Naive B cell (primary cell): ENCODE measurements around the gene AJM1. TPM values are rescaled to one million over a fixed set of nuclear protein-coding genes. Genes with fewer than 3 reads are reported as not detected.
"Not testable (repeated sequence)": the region's sequence is repeated elsewhere in the genome, so short reads cannot be mapped to it uniquely, and the experiment has no call there.

Experiments used
- ATAC-seq, 2 donors: fragments of 150-1000 bp; cut with Tn5 transposase; 2 replicates each; pipeline ENCODE4 v1.10.0; 2021; ENCODE audit warnings: low read depth in 2 of 2, mild to moderate bottlenecking in 2 of 2, moderate library complexity in 2 of 2
- DNase-seq: peaks from one replicate; pipeline ENCODE4 v3.0.0; 2022
- H3K27ac Mint-ChIP-seq, 6 donors: one replicate each; pipeline ENCODE4 v1.8.0; 2020 to 2022; ENCODE audit warnings: mild to moderate bottlenecking in 6 of 6, mixed read lengths in 6 of 6, moderate library complexity in 5 of 6, inconsistent platforms in 2 of 6
- H3K27me3 Mint-ChIP-seq, 3 donors: one replicate each; pipeline ENCODE4 v1.8.0; 2021 to 2022; ENCODE audit warnings: mixed read lengths in 3 of 3, mild to moderate bottlenecking in 1 of 3
- H3K36me3 Mint-ChIP-seq, 2 donors: one replicate each; pipeline ENCODE4 v1.8.0; 2020 to 2022; ENCODE audit warnings: mixed read lengths in 2 of 2, inconsistent platforms in 1 of 2, mild to moderate bottlenecking in 1 of 2
- H3K4me1 Mint-ChIP-seq, 3 donors: one replicate each; pipeline ENCODE4 v1.8.0; 2020 to 2022; ENCODE audit warnings: mixed read lengths in 3 of 3, inconsistent platforms in 1 of 3, mild to moderate bottlenecking in 1 of 3, moderate library complexity in 1 of 3
- H3K4me3 Mint-ChIP-seq, 8 donors: one replicate each; pipeline ENCODE4 v1.8.0; 2020 to 2022; ENCODE audit warnings: mild to moderate bottlenecking in 8 of 8, mixed read lengths in 8 of 8, moderate library complexity in 8 of 8, inconsistent platforms in 2 of 8
- H3K9me3 Mint-ChIP-seq, 7 donors: one replicate each; pipeline ENCODE4 v1.8.0; 2020 to 2022; ENCODE audit warnings: mixed read lengths in 7 of 7, mild to moderate bottlenecking in 5 of 7, inconsistent platforms in 2 of 7, moderate library complexity in 1 of 7
- polyA plus RNA-seq, 6 donors: library from polyadenylated mRNA; unstranded; fragments of 300-500 nt; fragmentation: Illumina TruSeq; gene quantifications; one replicate each; pipeline ENCODE4 v1.2.3, GENCODE V29; 2021; ENCODE audit warnings: low read depth in 6 of 6

The AJM1 gene
- polyA plus RNA-seq, 6 donors from 2014 or later: 0.08 TPM; not detected in 5

DNA sequence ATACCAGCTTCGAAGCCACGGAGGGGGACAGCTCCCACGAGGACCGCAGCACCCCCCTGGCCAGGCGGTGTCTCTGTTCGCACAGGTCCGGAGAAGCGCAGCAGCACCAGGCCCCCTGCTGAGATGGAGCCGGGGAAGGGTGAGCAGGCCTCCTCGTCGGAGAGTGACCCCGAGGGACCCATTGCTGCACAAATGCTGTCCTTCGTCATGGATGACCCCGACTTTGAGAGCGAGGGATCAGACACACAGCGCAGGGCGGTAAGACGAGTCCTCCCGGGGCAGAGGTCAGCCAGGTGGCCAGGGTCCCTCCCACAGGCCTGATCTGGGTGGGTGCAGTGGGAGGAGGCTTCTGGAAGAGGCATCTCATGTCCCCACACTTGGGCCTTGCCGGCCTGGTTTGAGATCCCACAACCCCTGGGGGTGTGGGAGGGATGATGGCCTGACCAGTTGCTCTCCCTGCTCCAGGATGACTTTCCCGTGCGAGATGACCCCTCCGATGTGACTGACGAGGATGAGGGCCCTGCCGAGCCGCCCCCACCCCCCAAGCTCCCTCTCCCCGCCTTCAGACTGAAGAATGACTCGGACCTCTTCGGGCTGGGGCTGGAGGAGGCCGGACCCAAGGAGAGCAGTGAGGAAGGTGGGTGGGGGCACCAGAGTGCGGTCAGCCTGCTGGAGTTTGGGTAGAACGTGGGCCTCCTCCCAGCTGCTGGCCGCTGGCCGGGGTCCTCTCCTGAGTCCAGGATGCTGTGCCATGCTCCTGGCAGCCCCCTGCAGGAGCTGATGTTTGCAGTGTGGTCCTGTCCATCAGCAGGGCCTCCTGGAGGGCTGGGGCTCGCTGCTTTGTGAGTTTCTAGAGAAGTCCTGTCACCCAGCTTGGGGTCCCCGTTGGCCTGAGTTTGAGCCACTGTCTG lies 2.8 kb upstream of the AJM1 start:
- H3K9me3 Mint-ChIP-seq: no peaks in the 10 kb centered on the region
- H3K27me3 Mint-ChIP-seq: peaks cover 0 to 9% (median 0%) of the 10 kb centered on the region in 3 donors
- ATAC-seq (no peak), DNase-seq (no peak)
- H3K4me1 Mint-ChIP-seq: peaks cover 8 to 22% (median 9%) of the 10 kb centered on the region in 3 donors
- peak overlapping the region in 2 of 8 donors; percentile 59 to 65 for H3K4me3 Mint-ChIP-seq
- no peak overlapping the region for H3K27ac Mint-ChIP-seq
- H3K36me3 Mint-ChIP-seq: peaks cover 0 to 8% of the 10 kb centered on the region in 2 donors

DNA sequence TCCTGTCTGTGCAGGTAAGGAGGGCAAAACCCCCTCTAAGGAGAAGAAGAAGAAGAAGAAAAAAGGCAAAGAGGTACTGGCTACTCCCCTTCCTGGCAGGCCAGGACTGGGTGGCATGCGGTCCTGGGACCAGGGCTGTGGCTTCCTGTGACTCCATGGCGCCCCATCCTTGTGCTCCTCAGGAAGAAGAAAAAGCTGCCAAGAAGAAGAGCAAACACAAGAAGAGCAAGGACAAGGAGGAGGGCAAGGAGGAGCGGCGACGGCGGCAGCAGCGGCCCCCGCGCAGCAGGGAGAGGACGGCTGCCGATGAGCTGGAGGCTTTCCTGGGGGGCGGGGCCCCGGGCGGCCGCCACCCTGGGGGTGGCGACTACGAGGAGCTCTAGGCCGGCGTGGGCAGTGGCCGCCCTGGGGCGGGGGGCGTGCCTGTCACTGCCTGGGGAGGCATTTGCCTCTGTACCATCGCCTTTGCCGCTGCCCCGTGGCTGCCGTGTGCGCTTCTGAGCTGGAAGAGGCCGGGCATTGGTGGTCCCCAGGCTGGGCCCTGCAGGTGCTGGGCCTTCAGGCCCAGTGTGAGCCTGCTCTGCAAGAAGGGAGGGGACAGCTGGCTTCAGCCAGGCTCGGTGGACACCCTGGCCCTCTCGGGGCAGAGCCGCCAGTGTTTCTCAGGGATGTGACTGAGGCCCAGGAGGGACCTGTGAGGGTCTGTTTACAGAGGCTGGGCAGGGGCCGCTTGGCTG lies 2.0 kb upstream of the AJM1 start:
- Mint-ChIP-seq H3K4me1 (peaks cover 8 to 22% (median 9%) of the 10 kb centered on the region in 3 donors), H3K36me3 (peaks cover 0 to 8% of the 10 kb centered on the region in 2 donors), H3K27me3 (peaks cover 0 to 9% (median 0%) of the 10 kb centered on the region in 3 donors), H3K27ac (peak overlapping the region in 2 of 6 donors; percentile 66 to 87), H3K4me3 (peak overlapping the region in 3 of 8 donors; percentile 49 to 65 (median 59)), H3K9me3 (no peaks in the 10 kb centered on the region)
- DNase-seq (no peak), ATAC-seq (no peak)

DNA sequence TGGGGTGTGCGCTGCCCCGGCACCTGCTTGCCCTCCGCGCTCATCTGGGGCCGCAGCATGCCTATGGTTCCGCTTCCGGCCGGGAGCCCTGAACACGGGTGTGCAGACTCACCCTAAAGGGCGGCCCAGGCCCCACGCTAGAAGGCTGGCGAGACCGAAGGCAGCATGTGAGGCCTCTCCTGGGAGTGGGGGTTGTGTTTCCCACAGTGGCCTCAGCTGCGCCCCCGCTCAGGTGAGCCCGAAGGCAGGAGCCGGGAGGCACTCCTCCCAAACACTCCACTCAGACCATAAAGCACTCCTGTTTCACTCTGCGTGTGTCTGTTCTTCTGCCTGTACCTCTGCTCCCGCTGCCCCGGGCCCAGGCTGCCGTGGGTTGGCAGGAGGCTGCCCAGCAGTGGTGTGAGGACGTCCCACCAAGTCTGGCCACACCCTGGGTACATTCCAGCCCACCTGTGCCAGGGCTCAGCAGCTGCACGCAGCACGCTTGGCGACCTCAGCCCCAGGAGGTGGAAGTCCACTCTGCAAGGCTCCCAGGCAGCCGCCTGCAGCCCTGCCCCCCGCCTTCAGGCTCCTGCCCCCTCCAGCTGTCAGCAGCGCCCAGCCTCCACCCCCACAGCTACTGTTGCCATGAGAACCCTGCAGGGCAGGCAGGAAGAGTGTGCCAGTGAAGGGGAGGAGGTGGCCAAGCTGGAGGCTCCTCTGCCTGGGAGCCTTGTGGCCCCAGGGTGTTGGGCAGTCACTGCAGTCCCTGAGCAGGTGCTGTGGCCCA lies 1.2 kb upstream of the AJM1 start:
- ATAC-seq (no peak), DNase-seq (no peak)
- H3K4me3 Mint-ChIP-seq: peak overlapping the region in 3 of 8 donors; percentile 12 to 88 (median 22)
- no peaks in the 10 kb centered on the region for H3K9me3 Mint-ChIP-seq
- H3K36me3 Mint-ChIP-seq: peaks cover 0 to 8% of the 10 kb centered on the region in 2 donors
- no peak overlapping the region for H3K27ac Mint-ChIP-seq
- H3K4me1 Mint-ChIP-seq: peaks cover 8 to 22% (median 9%) of the 10 kb centered on the region in 3 donors
- H3K27me3 Mint-ChIP-seq: peaks cover 0 to 9% (median 0%) of the 10 kb centered on the region in 3 donors

DNA sequence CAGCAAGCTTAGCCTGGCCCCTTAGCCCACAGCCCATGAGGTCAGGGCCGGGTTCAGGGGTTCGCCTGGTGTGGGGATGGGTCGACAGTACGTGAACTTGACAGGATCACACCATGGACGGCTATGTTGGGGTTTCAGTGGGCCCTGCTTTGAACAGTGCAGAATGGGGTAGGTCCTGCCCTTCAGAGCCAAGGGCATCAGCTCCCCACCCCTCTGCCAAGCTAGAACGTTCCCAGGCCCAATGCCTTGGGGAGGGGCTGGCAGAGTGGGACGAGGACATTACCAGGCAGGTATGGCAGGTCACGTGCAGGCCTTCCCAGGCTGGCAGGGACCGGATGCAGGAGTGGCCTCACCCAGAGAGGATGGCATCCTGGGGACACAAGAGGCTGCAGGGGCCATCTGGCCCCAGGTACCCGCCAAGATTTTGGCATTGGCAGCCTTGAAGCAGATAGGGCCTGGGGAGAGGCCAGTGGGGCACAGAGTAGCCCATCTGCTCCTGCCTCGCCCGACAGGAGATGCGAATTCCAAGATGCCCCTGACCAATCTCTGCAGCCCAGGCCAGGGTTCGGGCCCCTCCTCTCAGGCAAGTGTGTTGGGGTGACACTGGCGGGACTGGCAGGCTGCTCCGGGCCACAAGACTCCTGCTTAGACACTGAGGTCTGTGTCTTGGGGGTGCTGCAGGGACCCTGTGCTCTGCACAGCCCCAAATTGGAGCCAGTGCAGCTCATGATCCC lies 465 bp upstream of the AJM1 start:
- H3K27me3 Mint-ChIP-seq: peaks cover 0 to 14% (median 0%) of the 10 kb centered on the region in 3 donors
- H3K9me3 Mint-ChIP-seq, DNase-seq, ATAC-seq, H3K36me3 Mint-ChIP-seq: not testable (repeated sequence)
- peaks cover 8 to 27% (median 9%) of the 10 kb centered on the region in 3 donors for H3K4me1 Mint-ChIP-seq
- H3K27ac Mint-ChIP-seq: peak overlapping the region in 2 of 6 donors; percentile 75 to 92
- peak overlapping the region; percentile 74 to 92 (median 88) for H3K4me3 Mint-ChIP-seq

DNA sequence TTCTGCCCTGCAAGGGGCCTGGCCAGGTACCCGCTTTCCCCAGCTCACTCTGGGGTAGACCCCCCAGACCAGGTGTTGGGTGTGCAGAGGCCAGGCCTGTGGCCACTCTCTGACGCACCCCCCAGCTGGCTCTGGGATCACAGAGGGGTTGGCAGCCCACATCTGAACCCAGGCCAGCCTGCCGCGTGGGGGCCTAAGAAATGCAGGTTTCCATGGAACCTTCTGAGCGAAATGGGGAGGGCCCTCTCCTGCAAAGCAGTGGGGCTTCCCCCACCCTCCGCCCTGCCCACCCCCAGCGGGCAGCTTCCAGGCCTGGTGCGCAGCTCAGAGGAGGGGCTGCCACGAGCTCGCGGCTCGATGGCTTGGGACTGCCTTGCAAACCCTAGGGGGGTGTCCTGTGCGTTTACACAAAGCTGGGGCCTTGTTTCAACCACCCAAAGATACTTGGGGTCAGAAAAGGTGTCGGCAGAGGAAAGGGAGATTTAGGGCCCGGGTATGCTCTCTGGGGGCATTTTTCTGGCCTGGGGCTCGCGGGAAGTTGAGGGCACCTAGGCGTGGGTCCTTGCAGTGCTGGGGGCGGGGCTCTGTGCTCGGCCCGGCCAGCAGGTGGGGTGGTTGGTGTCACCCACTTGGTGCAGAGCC lies 1.0 kb downstream of the AJM1 start:
- peak overlapping the region in 4 of 6 donors; percentile 26 to 88 (median 41) for H3K27ac Mint-ChIP-seq
- DNase-seq, H3K9me3 Mint-ChIP-seq, ATAC-seq, H3K36me3 Mint-ChIP-seq: not testable (repeated sequence)
- peak overlapping the region; percentile 57 to 89 (median 81) for H3K4me3 Mint-ChIP-seq
- peaks cover 15 to 36% (median 18%) of the 10 kb centered on the region in 3 donors for H3K4me1 Mint-ChIP-seq
- peaks cover 0 to 22% (median 10%) of the 10 kb centered on the region in 3 donors for H3K27me3 Mint-ChIP-seq

DNA sequence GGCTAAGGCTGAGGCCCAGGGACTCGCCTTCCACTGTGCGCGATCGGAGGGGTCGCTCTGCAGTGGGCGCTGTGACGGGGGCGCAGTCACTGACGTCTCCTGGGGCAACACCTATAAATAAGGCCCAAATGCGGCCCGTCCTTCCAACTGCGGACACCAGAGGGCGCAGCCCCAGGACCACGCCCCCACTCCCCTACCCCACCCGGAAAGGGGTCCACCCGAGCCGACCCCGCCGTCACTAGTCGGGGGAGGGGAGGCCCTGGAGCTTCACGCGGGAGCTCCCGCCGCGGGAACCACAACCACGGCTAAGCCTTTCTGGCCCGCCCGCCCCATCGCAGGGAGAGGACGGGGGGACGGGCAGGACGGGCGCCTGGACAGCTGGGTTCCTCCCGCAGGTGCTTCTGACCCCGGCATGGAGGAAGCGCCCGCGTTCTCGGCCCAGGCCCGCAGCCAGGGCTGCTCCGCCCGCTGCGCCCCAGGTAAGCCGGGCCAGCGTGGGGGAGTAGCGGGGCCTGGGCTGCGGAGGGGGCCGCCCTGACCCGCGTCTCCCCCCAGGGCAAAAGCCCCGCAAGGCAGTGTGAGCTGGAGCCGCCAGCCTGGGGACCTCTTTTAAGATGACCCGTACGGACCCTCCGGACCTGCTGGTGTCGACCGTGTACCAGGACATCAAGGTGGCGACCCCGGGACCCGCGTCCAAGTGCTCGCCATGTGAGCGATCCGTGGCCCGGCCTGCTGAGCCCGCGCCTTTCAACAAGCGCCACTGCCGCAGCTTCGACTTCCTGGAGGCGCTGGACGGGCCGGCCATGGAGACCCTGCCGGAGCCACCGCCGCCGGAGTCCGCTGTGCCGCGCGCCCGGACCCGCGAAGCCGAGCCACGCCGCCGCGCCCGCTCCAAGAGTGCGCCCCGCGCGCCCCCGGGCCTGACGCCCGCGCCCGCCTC lies 1.8 kb downstream of the AJM1 start:
- DNase-seq: peak; percentile 60
- peak overlapping the region; percentile 57 to 89 (median 81) for H3K4me3 Mint-ChIP-seq

DNA sequence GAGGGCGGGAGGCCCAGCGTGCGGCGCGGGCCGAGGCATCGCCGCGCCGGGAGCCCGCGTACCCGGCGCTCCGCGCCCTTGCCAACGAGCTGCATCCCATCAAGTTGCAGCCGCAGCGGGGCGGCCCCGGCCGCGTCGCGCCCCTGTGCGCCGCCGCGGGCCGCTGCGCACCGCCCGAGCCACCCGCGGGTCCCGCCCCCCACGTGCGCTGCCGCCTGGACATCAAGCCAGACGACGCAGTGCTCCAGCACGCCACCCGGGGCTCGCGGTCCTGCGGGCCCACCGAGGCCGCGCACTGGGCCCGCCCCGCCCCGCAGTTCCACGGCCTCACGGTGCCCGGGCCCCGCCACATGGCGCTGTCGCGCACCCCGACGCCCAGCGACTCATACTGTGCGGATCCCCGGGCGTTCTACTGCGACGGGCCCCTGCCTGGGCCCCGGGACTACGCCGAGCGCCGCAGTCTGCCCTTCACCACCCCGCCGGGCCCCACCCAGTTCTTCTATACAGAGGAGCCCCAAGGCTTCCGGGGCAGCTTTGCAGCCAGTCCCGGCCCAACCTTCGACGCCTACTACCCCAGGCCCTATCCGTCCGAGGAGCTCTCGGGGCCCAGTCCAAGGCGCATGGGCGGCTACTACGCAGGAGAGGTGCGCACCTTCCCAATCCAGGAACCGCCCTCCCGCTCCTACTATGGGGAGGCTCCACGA lies 2.6 kb downstream of the AJM1 start:
- Mint-ChIP-seq H3K27me3 (peaks cover 4 to 22% (median 10%) of the 10 kb centered on the region in 3 donors), H3K9me3 (peaks cover 0 to 2% (median 0%) of the 10 kb centered on the region in 7 donors), H3K36me3 (peaks cover 0 to 5% of the 10 kb centered on the region in 2 donors), H3K27ac (peak overlapping the region in 3 of 6 donors; percentile 57 to 74 (median 74)), H3K4me1 (peaks cover 17 to 44% (median 20%) of the 10 kb centered on the region in 3 donors), H3K4me3 (peak overlapping the region in 5 of 8 donors; percentile 9 to 61 (median 44))
- DNase-seq (no peak), ATAC-seq (no peak)

More for the DNA sequence above, 1.8 kb downstream of the AJM1 start:
- peak; percentile 19 to 27 for ATAC-seq
- peaks cover 2 to 22% (median 10%) of the 10 kb centered on the region in 3 donors for H3K27me3 Mint-ChIP-seq
- H3K4me1 Mint-ChIP-seq: peaks cover 15 to 41% (median 21%) of the 10 kb centered on the region in 3 donors
- not testable (repeated sequence) for H3K9me3 Mint-ChIP-seq, H3K36me3 Mint-ChIP-seq
- peak overlapping the region in 3 of 6 donors; percentile 26 to 88 (median 43) for H3K27ac Mint-ChIP-seq

DNA sequence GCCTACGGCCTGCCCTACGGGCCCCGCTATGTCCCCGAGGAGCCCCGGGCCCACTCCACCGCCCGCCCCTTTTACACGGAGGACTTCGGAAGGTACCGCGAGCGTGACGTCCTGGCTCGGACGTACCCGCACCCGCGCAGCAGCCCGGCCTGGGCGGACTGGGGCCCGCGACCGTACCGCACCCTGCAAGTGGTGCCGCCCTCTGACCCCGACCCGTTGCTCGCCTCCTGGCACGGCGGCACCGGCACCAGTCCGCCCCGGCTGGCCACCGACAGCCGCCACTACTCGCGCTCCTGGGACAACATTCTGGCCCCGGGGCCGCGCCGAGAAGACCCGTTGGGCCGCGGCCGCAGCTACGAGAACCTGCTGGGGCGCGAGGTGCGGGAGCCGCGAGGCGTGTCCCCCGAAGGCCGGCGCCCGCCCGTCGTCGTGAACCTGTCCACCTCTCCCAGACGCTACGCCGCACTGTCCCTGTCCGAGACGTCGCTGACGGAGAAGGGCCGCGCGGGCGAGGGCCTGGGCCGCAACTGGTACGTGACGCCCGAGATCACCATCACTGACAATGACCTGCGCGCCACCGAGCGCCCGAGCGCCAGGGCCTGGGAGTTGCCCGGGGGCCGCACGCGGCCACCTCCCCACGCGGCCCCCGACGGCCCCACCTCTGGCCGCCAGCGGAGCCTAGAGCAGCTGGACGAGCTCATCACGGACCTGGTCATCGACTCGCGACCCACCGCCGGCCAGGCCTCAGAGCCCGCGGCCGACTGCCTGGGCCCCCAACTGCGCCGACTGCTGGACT lies 3.4 kb downstream of the AJM1 start:
- Mint-ChIP-seq H3K27me3 (peaks cover 4 to 22% (median 10%) of the 10 kb centered on the region in 3 donors), H3K36me3 (no peaks in the 10 kb centered on the region), H3K9me3 (peaks cover 0 to 2% (median 0%) of the 10 kb centered on the region in 7 donors), H3K4me1 (peaks cover 16 to 42% (median 21%) of the 10 kb centered on the region in 3 donors), H3K27ac (peak overlapping the region in 4 of 6 donors; percentile 57 to 74 (median 73)), H3K4me3 (peak overlapping the region in 4 of 8 donors; percentile 9 to 61 (median 51))
- DNase-seq: no peak
- ATAC-seq: no peak

DNA sequence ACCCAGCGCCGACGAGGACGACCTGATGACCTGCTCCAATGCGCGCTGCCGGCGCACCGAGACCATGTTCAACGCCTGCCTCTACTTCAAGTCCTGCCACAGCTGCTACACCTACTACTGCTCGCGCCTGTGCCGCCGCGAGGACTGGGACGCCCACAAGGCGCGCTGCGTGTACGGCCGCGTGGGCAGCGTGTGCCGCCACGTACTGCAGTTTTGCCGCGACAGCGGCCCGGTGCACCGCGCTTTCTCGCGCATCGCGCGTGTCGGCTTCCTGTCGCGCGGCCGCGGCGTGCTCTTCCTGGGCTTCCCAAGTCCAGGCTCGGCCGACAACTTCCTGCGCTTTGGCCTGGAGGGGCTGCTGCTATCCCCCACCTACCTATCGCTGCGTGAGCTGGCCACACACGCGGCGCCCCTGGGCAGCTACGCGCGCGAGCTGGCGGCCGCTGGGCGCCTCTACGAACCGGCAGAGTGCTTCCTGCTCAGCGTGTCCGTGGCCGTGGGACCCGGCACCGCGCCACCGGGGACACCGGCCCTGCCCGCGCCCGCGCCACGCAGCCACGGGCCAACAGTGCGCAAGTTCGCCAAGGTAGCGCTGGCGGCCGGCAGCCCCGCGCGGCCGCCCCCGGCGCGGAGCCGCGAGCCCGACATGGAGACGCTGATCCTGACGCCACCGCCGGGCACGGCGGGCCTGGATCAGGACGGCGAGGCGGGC lies 4.3 kb downstream of the AJM1 start:
- peaks cover 0 to 2% (median 0%) of the 10 kb centered on the region in 7 donors for H3K9me3 Mint-ChIP-seq
- peaks cover 4 to 22% (median 10%) of the 10 kb centered on the region in 3 donors for H3K27me3 Mint-ChIP-seq
- H3K27ac Mint-ChIP-seq: peak overlapping the region in 3 of 6 donors; percentile 72 to 87 (median 78)
- DNase-seq (no peak), ATAC-seq (no peak)
- peak overlapping the region in 5 of 8 donors; percentile 56 to 89 (median 65) for H3K4me3 Mint-ChIP-seq
- H3K36me3 Mint-ChIP-seq: no peaks in the 10 kb centered on the region
- H3K4me1 Mint-ChIP-seq: peaks cover 16 to 42% (median 21%) of the 10 kb centered on the region in 3 donors
